Endothelial cell of umbilical vein (primary cell): Measurements from ENCODE around the gene TIRAP. TPM values are rescaled to one million over a fixed set of nuclear protein-coding genes. Genes with fewer than 3 reads are reported as not detected.

Experiments
- BruUV-seq: library from RNA; stranded (reverse); fragments of 400-500 nt; replicated peaks from 2 replicates; lab custom pipeline; 2021; lab: Mats Ljungman, UMichigan
- CTCF ChIA-PET: fragments of 300-600, 350-600 bp; sonication (Branson Sonifier 250); formaldehyde crosslinking; loops from one replicate; lab custom pipeline; 2021; ENCODE audit warnings: antibody characterized with exemption, inconsistent platforms; lab: Charles Lee
- POLR2A ChIA-PET: fragments of 300-600, 350-600 bp; sonication (Branson Sonifier 250); formaldehyde crosslinking; loops from one replicate; lab custom pipeline; 2021; ENCODE audit warnings: antibody characterized with exemption, inconsistent platforms; lab: Charles Lee
- DNase-seq: peaks from one replicate; pipeline ENCODE4 v3.0.0-alpha.2; 2011; ENCODE audit warnings: low read depth, low spot score
- FAIRE-seq: peaks from 2 replicates; lab custom pipeline; 2011; peaks lifted over from hg19 to GRCh38; lab: Jason Lieb, UNC
- H2AFZ ChIP-seq: 2 replicates; pipeline ENCODE4 v1.6.0; 2012; ENCODE audit warnings: low read depth, low read length, control low read depth, inconsistent platforms
- H3K27ac ChIP-seq: 2 replicates; pipeline ENCODE4 v1.5.1; 2011; ENCODE audit warnings: low read depth, mild to moderate bottlenecking, control low read depth, low read length, moderate library complexity; ENCODE audit not compliant: insufficient read depth
- H3K27me3 ChIP-seq, 2 experiments: 2 replicates each; pipeline versions ENCODE4 v1.6.0 to v1.6.1; 2011; ENCODE audit warnings: low read length in 2 of 2, mixed read lengths in 1 of 2; ENCODE audit not compliant: control insufficient read depth in 2 of 2, insufficient read depth in 2 of 2
- H3K36me3 ChIP-seq, 2 experiments: 2 replicates in 1 of 2; 3 replicates in 1 of 2; pipeline ENCODE4 v1.5.1; 2011; ENCODE audit warnings: low read length in 2 of 2, mild to moderate bottlenecking in 1 of 2, moderate library complexity in 1 of 2; ENCODE audit not compliant: control insufficient read depth in 2 of 2, insufficient read depth in 2 of 2; ENCODE audit errors: extremely low read depth in 1 of 2
- H3K4me1 ChIP-seq: 3 replicates; pipeline ENCODE4 v1.5.1; 2011; ENCODE audit warnings: mild to moderate bottlenecking, low read length; ENCODE audit not compliant: control insufficient read depth, insufficient read depth; ENCODE audit errors: extremely low read depth
- H3K4me2 ChIP-seq: 2 replicates; pipeline ENCODE4 v1.6.1; 2011; ENCODE audit warnings: low read length, control low read depth, mixed read lengths; ENCODE audit not compliant: insufficient read depth
- H3K4me3 ChIP-seq, 3 experiments: fragments of 200-600 bp in 1 of 3; sonication (generic), shearing (Covaris generic) in 1 of 3; replicated peaks in 1 of 3; 2 replicates each; pipeline ENCODE4 v1.5.1; 2011 to 2016; ENCODE audit warnings: control low read depth in 3 of 3, low read length in 3 of 3, mild to moderate bottlenecking in 2 of 3, inconsistent platforms in 1 of 3, low read depth in 1 of 3, moderate library complexity in 1 of 3; ENCODE audit not compliant: insufficient read depth in 1 of 3
- H3K79me2 ChIP-seq: 2 replicates; pipeline ENCODE4 v1.6.0; 2012; ENCODE audit warnings: low read length, inconsistent platforms; ENCODE audit not compliant: control insufficient read depth, insufficient read depth
- H3K9ac ChIP-seq: replicated peaks from 2 replicates; pipeline ENCODE3; 2011; ENCODE audit warnings: low read length, control low read depth; ENCODE audit not compliant: insufficient read depth; ENCODE audit errors: extremely low read depth
- H3K9me1 ChIP-seq: replicated peaks from 3 replicates; pipeline ENCODE4 v1.6.0; 2011; ENCODE audit warnings: mild to moderate bottlenecking, low read length; ENCODE audit not compliant: control insufficient read depth, insufficient read depth; ENCODE audit errors: extremely low read depth
- H3K9me3 ChIP-seq: replicated peaks from 2 replicates; pipeline ENCODE4 v1.5.1; 2012; ENCODE audit warnings: low read length, inconsistent platforms; ENCODE audit not compliant: control insufficient read depth, insufficient read depth
- H4K20me1 ChIP-seq: replicated peaks from 2 replicates; pipeline ENCODE3; 2011; ENCODE audit warnings: mild to moderate bottlenecking, low read length; ENCODE audit not compliant: control insufficient read depth, insufficient read depth; ENCODE audit errors: extremely low read depth
- EZH2 ChIP-seq: IDR thresholded peaks from 2 replicates; pipeline ENCODE4 v1.6.1; 2012; ENCODE audit warnings: borderline replicate concordance, low read depth, mild to moderate bottlenecking, moderate library complexity, low read length, inconsistent platforms; ENCODE audit not compliant: severe bottlenecking
- GATA2 ChIP-seq: IDR thresholded peaks from 2 replicates; pipeline ENCODE4 v1.7.0; 2011; ENCODE audit warnings: low read depth, mild to moderate bottlenecking, moderate library complexity, mixed read lengths, low read length; ENCODE audit not compliant: insufficient read length, insufficient read depth
- JUN ChIP-seq: IDR thresholded peaks from 2 replicates; pipeline ENCODE4 v1.6.1; 2011; ENCODE audit warnings: borderline replicate concordance, low read depth; ENCODE audit not compliant: insufficient read length, insufficient read depth
- MYC ChIP-seq: IDR thresholded peaks from one replicate; pipeline ENCODE4 v1.6.1; 2011; ENCODE audit warnings: mild to moderate bottlenecking, low read depth, low read length
- POLR2A ChIP-seq: IDR thresholded peaks from 2 replicates; pipeline ENCODE4 v1.6.1; 2012; ENCODE audit warnings: low read depth, mild to moderate bottlenecking, control low read depth, low read length
- POLR2AphosphoS5 ChIP-seq: IDR thresholded peaks from 2 replicates; pipeline ENCODE4 v1.6.1; 2012; ENCODE audit warnings: low read depth, mild to moderate bottlenecking, control low read depth, low read length, moderate library complexity; ENCODE audit not compliant: insufficient read depth
- dilution Hi-C: fragments of 300-500 bp; cut with MboI; formaldehyde crosslinking; loops from one replicate; pipeline ENCODE4 v1.15.0; 2019; ENCODE audit warnings: low sequenced_read_pairs; ENCODE audit not compliant: extremely low pct_ligation_motif_present
- intact Hi-C: fragments of 100-400 bp; cut with micrococcal nuclease; formaldehyde crosslinking; loops from one replicate; pipeline ENCODE4 v1.10.0; 2022
- polyA plus RNA-seq, 4 experiments: library from polyadenylated mRNA; depleted of rRNA in 3 of 4; stranded (reverse) in 3 of 4; unstranded in 1 of 4; fragments of >200 nt; gene quantifications; 2 replicates each; pipeline versions ENCODE4 v1.2.1 to v1.2.3, GENCODE V29; 2011 to 2012; ENCODE audit warnings: missing spikeins in 1 of 4
- total RNA-seq: library from RNA; stranded (reverse); gene quantifications from 2 replicates; pipeline ENCODE4 v1.2.3, GENCODE V29; 2021
- TF ChIP-seq, protein P1 (sequence below), 2 donors: IDR thresholded peaks; 1 replicate in 1 of 2; 2 replicates in 1 of 2; pipeline ENCODE4 v1.5.1; 2011; ENCODE audit warnings: low read length in 2 of 2, mild to moderate bottlenecking in 2 of 2, moderate library complexity in 2 of 2, control low read depth in 1 of 2, inconsistent platforms in 1 of 2, low read depth in 1 of 2; ENCODE audit not compliant: insufficient read depth in 1 of 2; ENCODE audit errors: extremely low read depth in 1 of 2
- TF ChIP-seq, protein P2 (sequence below): IDR thresholded peaks from 2 replicates; pipeline ENCODE4 v1.6.1; 2011; ENCODE audit not compliant: insufficient read depth, insufficient read length

The TIRAP gene
- total and polyA plus RNA-seq, 2 donors (not counting 3 experiments of a cell fraction or from before 2014, with no cell fraction given) = 9.3 to 11.0 TPM

DNA sequence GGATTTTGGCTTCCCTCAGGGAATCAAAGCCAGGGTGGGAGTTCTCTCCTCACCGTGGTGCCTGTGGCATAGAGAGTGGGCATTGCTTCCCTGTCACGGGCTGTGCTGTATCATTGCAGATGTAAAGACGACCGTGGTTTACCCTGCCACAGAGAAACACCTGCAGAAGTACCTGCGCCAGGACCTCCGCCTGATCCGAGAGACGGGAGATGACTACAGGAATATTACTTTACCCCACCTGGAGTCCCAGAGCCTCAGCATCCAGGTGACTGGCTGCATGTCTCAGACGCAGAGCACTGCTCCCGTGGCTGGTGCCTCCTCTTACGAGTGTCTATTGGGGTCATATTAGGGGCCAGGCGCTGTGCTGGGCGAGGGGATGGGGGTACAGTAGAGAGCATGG is 48.4 kb downstream of the TIRAP start:
- intact Hi-C loops (no loop called here), dilution Hi-C loops (no loop called here)
- H3K4me3 ChIP-seq = no peak overlapping the region
- H3K27ac ChIP-seq = no peak overlapping the region
- H3K9me1 ChIP-seq = no peaks in the 10 kb centered on the region
- no peaks in the 10 kb centered on the region for H3K27me3 ChIP-seq
- no peaks in the 10 kb centered on the region for H3K9me3 ChIP-seq
- H4K20me1 ChIP-seq = no peaks in the 10 kb centered on the region
- H3K9ac ChIP-seq = no peak overlapping the region
- H3K4me1 ChIP-seq = peaks cover 14% of the 10 kb centered on the region
- ChIA-PET POLR2A (no interaction called here), CTCF (no interaction called here)
- H3K36me3 ChIP-seq = no peaks in the 10 kb centered on the region
- no TSS peak for BruUV-seq
- no peak overlapping the region for H2AFZ ChIP-seq
- H3K4me2 ChIP-seq = no peak overlapping the region
- TF ChIP-seq GATA2 = no peak
- TF ChIP-seq, protein P1, sequence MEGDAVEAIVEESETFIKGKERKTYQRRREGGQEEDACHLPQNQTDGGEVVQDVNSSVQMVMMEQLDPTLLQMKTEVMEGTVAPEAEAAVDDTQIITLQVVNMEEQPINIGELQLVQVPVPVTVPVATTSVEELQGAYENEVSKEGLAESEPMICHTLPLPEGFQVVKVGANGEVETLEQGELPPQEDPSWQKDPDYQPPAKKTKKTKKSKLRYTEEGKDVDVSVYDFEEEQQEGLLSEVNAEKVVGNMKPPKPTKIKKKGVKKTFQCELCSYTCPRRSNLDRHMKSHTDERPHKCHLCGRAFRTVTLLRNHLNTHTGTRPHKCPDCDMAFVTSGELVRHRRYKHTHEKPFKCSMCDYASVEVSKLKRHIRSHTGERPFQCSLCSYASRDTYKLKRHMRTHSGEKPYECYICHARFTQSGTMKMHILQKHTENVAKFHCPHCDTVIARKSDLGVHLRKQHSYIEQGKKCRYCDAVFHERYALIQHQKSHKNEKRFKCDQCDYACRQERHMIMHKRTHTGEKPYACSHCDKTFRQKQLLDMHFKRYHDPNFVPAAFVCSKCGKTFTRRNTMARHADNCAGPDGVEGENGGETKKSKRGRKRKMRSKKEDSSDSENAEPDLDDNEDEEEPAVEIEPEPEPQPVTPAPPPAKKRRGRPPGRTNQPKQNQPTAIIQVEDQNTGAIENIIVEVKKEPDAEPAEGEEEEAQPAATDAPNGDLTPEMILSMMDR (IDR thresholded peaks at IDR 0.05; ENCODE audit: extremely low read depth in 1 of 2, insufficient read depth in 1 of 2, low read depth in 1 of 2, low read length in 2 of 2) = no peak
- TF ChIP-seq POLR2A = no peak
- TF ChIP-seq JUN = no peak
- no peak for TF ChIP-seq POLR2AphosphoS5
- TF ChIP-seq, protein P2, sequence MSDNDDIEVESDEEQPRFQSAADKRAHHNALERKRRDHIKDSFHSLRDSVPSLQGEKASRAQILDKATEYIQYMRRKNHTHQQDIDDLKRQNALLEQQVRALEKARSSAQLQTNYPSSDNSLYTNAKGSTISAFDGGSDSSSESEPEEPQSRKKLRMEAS = no peak
- no peak for TF ChIP-seq EZH2
- TF ChIP-seq MYC = no peak
- FAIRE-seq (no peak), DNase-seq (no peak)
- no peaks in the 10 kb centered on the region for H3K79me2 ChIP-seq
